ENCODE measurements around the gene USP36.

USP36 gene

GRCh38 chr17:78839762-78840529 lies 668 bp downstream of the USP36 start:
- DNase-seq (ENCODE audit: low read depth, low spot score): peak; percentile 44
- no peak for TF ChIP-seq CTCF (IDR thresholded peaks at IDR 0.05; ENCODE audit: low read depth, low read length)
- H3K4me3 ChIP-seq (ENCODE audit: low read depth, low read length): peak overlapping the region; percentile 59
- in situ Hi-C loops (cut with HindIII; ENCODE audit: low sequenced_read_pairs): no loop called here

- peak; percentile 40 for DNase-seq (ENCODE audit: low read depth, low spot score)
- peak overlapping the region; percentile 59 for H3K4me3 ChIP-seq (ENCODE audit: low read depth, low read length)
- in situ Hi-C loops (cut with HindIII; ENCODE audit: low sequenced_read_pairs): no loop called here
- TF ChIP-seq CTCF (IDR thresholded peaks at IDR 0.05; ENCODE audit: low read depth, low read length): no peak
Observed at GRCh38 chr17:78839235-78839761, 1.3 kb downstream of the USP36 start.

GRCh38 chr17:78838574-78839005 lies 2.0 kb downstream of the USP36 start:
- in situ Hi-C loops (cut with HindIII; ENCODE audit: low sequenced_read_pairs): no loop called here
- no peak overlapping the region for H3K4me3 ChIP-seq (ENCODE audit: low read depth, low read length)
- DNase-seq (ENCODE audit: low read depth, low spot score): no peak
- TF ChIP-seq CTCF (IDR thresholded peaks at IDR 0.05; ENCODE audit: low read depth, low read length): no peak

GRCh38 chr17:78836420-78837021 lies 4.1 kb downstream of the USP36 start:
- no peak overlapping the region for H3K4me3 ChIP-seq (ENCODE audit: low read depth, low read length)
- in situ Hi-C loops (cut with HindIII; ENCODE audit: low sequenced_read_pairs): no loop called here
- TF ChIP-seq CTCF (IDR thresholded peaks at IDR 0.05; ENCODE audit: low read depth, low read length): no peak
- DNase-seq (ENCODE audit: low read depth, low spot score): no peak

- in situ Hi-C loops (cut with HindIII; ENCODE audit: low sequenced_read_pairs): no loop called here
- no peak for TF ChIP-seq CTCF (IDR thresholded peaks at IDR 0.05; ENCODE audit: low read depth, low read length)
- DNase-seq (ENCODE audit: low read depth, low spot score): no peak
- H3K4me3 ChIP-seq (ENCODE audit: low read depth, low read length): no peak overlapping the region
Observed at GRCh38 chr17:78834571-78834970, 6.0 kb downstream of the USP36 start.

GRCh38 chr17:78832541-78832810 lies 8.1 kb downstream of the USP36 start:
- H3K4me3 ChIP-seq (ENCODE audit: low read depth, low read length): no peak overlapping the region
- in situ Hi-C loops (cut with HindIII; ENCODE audit: low sequenced_read_pairs): no loop called here
- no peak for TF ChIP-seq CTCF (IDR thresholded peaks at IDR 0.05; ENCODE audit: low read depth, low read length)
- DNase-seq (ENCODE audit: low read depth, low spot score): no peak
